NOMO-1 treated with DMSO at 0.1 percent for 48 hours (cell line): ENCODE data around the gene SH3YL1.

Experiments used
- DNase-seq: peaks from one replicate; lab custom pipeline; 2025; ENCODE audit not compliant: unreplicated experiment; lab: John Stamatoyannopoulos, UW

SH3YL1 gene

GRCh38 chr2:223971-224760 is 39.7 kb downstream of the SH3YL1 start:
- DNase-seq, result no peak

GRCh38 chr2:223451-223850 is 40.4 kb downstream of the SH3YL1 start:
- DNase-seq, result no peak

- peak; percentile 37 for DNase-seq
Observed at GRCh38 chr2:216068-216467, 47.8 kb downstream of the SH3YL1 start.

- no peak for DNase-seq
Observed at GRCh38 chr2:213932-214693, 49.7 kb downstream of the SH3YL1 start.

- DNase-seq, result no peak
Observed at GRCh38 chr2:211486-212184, 52.2 kb downstream of the SH3YL1 start.

GRCh38 chr2:210660-211059 is 53.2 kb downstream of the SH3YL1 start:
- DNase-seq, result no peak

GRCh38 chr2:209470-209869 is 54.4 kb downstream of the SH3YL1 start:
- no peak for DNase-seq

- DNase-seq, result no peak
Observed at GRCh38 chr2:208335-208734, 55.5 kb downstream of the SH3YL1 start.

- DNase-seq, result no peak
Observed at GRCh38 chr2:203984-204383, 59.8 kb downstream of the SH3YL1 start.

- DNase-seq, result no peak
Observed at GRCh38 chr2:203401-203800, 60.4 kb downstream of the SH3YL1 start.

- DNase-seq, result no peak
Observed at GRCh38 chr2:202945-203344, 60.9 kb downstream of the SH3YL1 start.

- no peak for DNase-seq
Observed at GRCh38 chr2:201648-202433, 62.0 kb downstream of the SH3YL1 start.

- no peak for DNase-seq
Observed at GRCh38 chr2:199041-199966, 64.5 kb downstream of the SH3YL1 start.

GRCh38 chr2:196406-196805 is 67.4 kb downstream of the SH3YL1 start:
- no peak for DNase-seq

GRCh38 chr2:195932-196331 is 67.9 kb downstream of the SH3YL1 start:
- no peak for DNase-seq

- DNase-seq, result no peak
Observed at GRCh38 chr2:193141-193671, 70.6 kb downstream of the SH3YL1 start.

GRCh38 chr2:191311-192190 is 72.3 kb downstream of the SH3YL1 start:
- DNase-seq, result peak; percentile 29

GRCh38 chr2:187825-188224 is 76.0 kb downstream of the SH3YL1 start:
- no peak for DNase-seq

GRCh38 chr2:185221-185620 is 78.6 kb downstream of the SH3YL1 start:
- DNase-seq, result no peak
